Bronchial epithelial cell (primary cell): ENCODE data around the gene CELF2. TPM values are rescaled to one million over a fixed set of nuclear protein-coding genes. Genes with fewer than 3 reads are reported as not detected.

Experiments
- DNase-seq: peaks from one replicate; pipeline ENCODE4 v3.0.0-alpha.2; 2010; ENCODE audit warnings: low read depth
- FAIRE-seq: peaks from 2 replicates; lab custom pipeline; 2011; peaks lifted over from hg19 to GRCh38; lab: Jason Lieb, UNC
- H3K27me3 ChIP-seq: 2 replicates; pipeline ENCODE4 v1.5.1; 2011; ENCODE audit warnings: low read length; ENCODE audit not compliant: control insufficient read depth, insufficient read depth
- H3K36me3 ChIP-seq: 2 replicates; pipeline ENCODE4 v1.5.1; 2011; ENCODE audit warnings: low read length; ENCODE audit not compliant: control insufficient read depth, insufficient read depth
- H3K4me3 ChIP-seq: 2 replicates; pipeline ENCODE4 v1.5.1; 2011; ENCODE audit warnings: mild to moderate bottlenecking, low read depth, low read length, control low read depth
- total RNA-seq: library from RNA; depleted of rRNA; stranded (reverse); fragments of >200 nt; gene quantifications from 2 replicates; pipeline ENCODE4 v1.2.1, GENCODE V29; 2014
- TF ChIP-seq, protein P1 (sequence below): IDR thresholded peaks from 2 replicates; pipeline ENCODE4 v1.5.1; 2011; ENCODE audit warnings: mild to moderate bottlenecking, moderate library complexity, low read length, control low read depth, inconsistent platforms; ENCODE audit not compliant: insufficient read depth, severe bottlenecking

The CELF2 gene
- total RNA-seq, 1 donor from 2014 or later: 2.1 TPM

GRCh38 chr10:11150231-11150731, 132.6 kb downstream of the CELF2 start:
- Histone ChIP-seq H3K4me3 (no peak overlapping the region), H3K36me3 (no peaks in the 10 kb centered on the region), H3K27me3 (no peaks in the 10 kb centered on the region)
- FAIRE-seq (no peak), DNase-seq (no peak)
- TF ChIP-seq, protein P1, sequence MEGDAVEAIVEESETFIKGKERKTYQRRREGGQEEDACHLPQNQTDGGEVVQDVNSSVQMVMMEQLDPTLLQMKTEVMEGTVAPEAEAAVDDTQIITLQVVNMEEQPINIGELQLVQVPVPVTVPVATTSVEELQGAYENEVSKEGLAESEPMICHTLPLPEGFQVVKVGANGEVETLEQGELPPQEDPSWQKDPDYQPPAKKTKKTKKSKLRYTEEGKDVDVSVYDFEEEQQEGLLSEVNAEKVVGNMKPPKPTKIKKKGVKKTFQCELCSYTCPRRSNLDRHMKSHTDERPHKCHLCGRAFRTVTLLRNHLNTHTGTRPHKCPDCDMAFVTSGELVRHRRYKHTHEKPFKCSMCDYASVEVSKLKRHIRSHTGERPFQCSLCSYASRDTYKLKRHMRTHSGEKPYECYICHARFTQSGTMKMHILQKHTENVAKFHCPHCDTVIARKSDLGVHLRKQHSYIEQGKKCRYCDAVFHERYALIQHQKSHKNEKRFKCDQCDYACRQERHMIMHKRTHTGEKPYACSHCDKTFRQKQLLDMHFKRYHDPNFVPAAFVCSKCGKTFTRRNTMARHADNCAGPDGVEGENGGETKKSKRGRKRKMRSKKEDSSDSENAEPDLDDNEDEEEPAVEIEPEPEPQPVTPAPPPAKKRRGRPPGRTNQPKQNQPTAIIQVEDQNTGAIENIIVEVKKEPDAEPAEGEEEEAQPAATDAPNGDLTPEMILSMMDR: no peak

DNA sequence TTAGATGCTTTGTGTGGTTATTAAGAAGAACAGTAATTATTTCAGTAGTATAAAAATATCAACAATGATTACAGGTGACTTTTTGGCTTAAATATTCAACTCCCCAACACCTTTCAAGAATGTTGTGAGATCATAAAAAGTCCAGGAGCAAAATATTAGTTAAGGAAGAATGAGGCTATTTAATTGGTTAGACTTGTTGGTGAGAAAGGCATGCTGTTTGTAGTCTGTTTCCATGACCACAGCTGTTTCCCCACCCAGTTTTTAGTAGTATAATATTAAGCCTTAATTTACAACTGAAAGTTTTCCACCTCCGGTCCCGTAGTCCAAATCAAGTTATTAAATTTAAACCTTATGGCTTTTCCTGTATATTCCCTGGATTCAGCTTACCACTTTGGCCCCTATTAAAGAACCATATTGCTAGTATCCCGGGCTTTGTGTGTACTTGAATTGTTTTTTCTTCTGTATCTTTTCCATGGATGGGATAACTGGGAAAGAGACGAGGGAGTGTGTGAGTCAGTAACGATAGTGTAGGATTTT, 133.3 kb downstream of the CELF2 start:
- TF ChIP-seq, protein P1: no peak
- DNase-seq (no peak), FAIRE-seq (no peak)
- no peaks in the 10 kb centered on the region for H3K27me3 ChIP-seq
- no peak overlapping the region for H3K4me3 ChIP-seq
- H3K36me3 ChIP-seq: no peaks in the 10 kb centered on the region

GRCh38 chr10:11152801-11153200, 135.1 kb downstream of the CELF2 start:
- TF ChIP-seq, protein P1: no peak
- Histone ChIP-seq H3K27me3 (no peaks in the 10 kb centered on the region), H3K4me3 (no peak overlapping the region), H3K36me3 (no peaks in the 10 kb centered on the region)
- no peak for FAIRE-seq
- DNase-seq: no peak

DNA sequence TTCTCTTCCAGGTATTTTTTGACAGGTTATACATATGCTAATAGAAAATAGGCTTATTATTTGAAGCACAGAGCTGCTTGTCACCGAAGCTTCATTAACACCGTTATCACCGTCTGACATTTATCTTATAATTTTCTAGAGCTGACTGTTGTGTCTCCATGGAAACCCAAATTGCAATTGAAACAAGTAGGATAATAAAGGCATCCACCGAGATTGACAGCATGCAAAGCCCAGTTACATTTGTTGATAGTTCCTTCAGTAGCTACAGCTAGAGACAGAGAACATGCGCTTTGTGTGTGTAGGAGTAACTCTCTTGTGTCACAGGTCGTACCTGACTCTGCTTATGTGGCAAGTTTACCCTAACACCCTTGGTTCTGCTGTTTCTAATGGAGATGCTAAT, 135.6 kb downstream of the CELF2 start:
- Histone ChIP-seq H3K36me3 (no peaks in the 10 kb centered on the region), H3K4me3 (no peak overlapping the region), H3K27me3 (no peaks in the 10 kb centered on the region)
- DNase-seq: no peak
- TF ChIP-seq, protein P1: no peak
- no peak for FAIRE-seq

- Histone ChIP-seq H3K27me3 (no peaks in the 10 kb centered on the region), H3K36me3 (no peaks in the 10 kb centered on the region), H3K4me3 (no peak overlapping the region)
- DNase-seq (no peak), FAIRE-seq (no peak)
- TF ChIP-seq, protein P1: no peak
These were observed 136.1 kb downstream of the CELF2 start for GRCh38 chr10:11153766-11154165.

GRCh38 chr10:11154333-11154732, 136.7 kb downstream of the CELF2 start:
- no peak for DNase-seq
- Histone ChIP-seq H3K4me3 (no peak overlapping the region), H3K27me3 (no peaks in the 10 kb centered on the region), H3K36me3 (no peaks in the 10 kb centered on the region)
- no peak for FAIRE-seq
- TF ChIP-seq, protein P1: no peak
